HG03196 (cell line): ENCODE measurements around the gene WARS2.
A peak's percentile ranks its signal among the peaks of the same experiment; 100 is the strongest.
"Not testable (repeated sequence)": the region's sequence is repeated elsewhere in the genome, so short reads cannot be mapped to it uniquely, and the experiment has no call there.

ENCODE experiments used
- ATAC-seq: cut with Tn5 transposase; IDR thresholded peaks from one replicate; pipeline ENCODE4 v1.9.1; 2021; ENCODE audit not compliant: unreplicated experiment

The WARS2 gene

DNA sequence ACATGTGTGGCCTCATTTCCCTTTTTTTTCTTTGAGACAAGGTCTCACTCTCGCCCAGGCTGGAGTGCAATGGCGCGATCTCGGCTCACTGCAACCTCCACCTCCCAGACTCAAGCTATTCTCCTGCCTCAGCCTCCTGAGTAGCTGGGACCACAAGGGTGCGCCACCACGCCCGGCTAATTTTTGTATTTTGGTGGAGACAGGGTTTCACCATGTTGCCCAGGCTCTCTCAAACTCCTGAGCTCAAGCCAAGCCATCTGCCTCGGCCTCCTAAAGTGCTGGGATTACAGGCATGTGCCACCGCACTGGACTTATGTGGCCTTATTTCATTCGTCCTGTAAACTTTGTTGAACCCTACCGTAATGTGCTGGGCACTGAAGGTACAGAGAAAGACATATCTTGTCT, 569 bp upstream of the WARS2 start:
- ATAC-seq = no peak

DNA sequence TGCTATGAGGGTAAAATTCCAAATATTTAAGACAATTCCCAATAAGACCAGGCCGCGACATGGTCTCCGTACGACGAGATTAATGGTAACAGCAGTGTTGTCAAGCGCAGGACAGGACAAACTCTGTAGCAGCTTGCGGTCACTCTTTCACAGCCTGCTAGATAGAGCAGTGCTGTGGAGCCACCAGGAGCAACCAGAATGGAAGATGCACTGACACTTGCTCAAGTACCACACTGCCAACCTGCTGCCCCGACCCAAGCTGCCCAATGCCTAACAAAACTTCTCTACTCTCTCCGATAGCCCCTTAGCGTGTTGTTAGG, 636 bp downstream of the WARS2 start:
- peak; percentile 23 for ATAC-seq

DNA sequence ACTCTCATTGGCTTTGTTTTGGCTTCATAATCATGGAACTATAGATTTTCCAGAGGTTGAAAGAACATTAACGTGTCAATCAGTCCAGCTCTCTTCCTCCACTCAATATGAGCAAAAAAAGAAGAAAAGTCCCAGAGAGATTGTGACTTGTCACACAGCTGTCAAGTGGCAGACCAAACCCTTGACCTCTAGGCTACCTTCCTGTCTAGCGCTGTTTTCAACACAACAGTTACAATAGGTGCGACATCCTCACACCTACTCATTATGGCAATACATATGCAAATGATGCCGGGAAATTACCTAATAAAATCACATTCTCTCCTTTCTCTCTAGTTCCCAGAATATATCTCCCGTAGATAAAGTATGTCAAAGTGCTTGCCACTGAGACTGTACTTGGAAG, 1.1 kb downstream of the WARS2 start:
- no peak for ATAC-seq

DNA sequence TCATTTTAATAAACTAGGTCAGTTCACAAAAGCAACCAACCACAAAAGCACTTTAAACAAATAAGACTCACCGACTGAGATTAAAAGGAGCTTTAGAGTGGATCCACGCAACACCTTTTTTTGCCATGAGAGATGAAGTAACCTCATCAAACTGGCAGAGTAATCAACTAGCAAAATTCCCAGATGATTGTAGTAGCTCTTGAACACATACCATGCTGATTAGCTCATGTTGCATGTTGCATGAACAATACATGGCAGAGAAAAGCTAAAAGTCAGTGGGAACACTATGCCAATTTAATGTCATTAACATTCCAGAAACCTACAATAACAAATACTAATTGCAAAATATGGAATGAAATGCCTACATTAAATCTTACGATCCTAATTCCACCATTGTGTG, 4.1 kb downstream of the WARS2 start:
- ATAC-seq = no peak

DNA sequence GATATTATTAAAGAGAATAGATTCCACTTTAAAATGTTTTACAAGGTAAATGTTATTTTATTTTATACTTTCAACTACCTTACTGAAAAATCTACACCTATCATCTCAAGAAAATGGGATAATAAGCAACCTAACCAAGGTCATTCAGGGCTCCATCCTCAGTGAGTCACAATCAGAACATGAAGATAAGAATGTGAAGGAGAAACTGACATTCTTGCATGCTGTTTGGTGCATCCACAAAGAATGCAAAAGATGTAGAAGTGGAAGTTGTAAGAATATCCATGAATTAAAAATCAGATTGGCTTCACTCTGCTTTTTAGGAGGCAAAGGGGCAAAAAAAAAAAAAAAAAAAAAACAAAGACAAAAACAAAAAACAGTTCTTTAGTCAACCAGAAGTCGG, 6.5 kb downstream of the WARS2 start:
- no peak for ATAC-seq

DNA sequence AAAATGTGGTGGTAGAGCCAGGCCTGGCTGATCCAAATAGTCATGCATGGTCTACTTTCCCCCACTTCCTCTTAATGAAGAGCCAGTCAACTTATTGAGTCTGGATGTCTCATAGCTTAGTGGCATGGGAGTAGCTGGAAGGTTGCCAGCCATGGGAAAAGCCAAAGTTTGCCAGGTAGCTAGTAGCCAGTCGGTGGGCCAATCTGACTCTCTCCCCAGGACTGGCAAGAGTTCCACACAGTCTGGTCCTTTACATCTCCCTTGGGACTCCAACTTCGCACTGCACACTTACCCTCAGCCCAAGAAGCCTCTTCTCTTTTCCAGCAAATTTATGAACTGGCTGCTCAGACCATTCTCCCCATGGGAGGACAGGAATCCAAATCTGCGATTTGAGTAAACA, 8.3 kb downstream of the WARS2 start:
- no peak for ATAC-seq

DNA sequence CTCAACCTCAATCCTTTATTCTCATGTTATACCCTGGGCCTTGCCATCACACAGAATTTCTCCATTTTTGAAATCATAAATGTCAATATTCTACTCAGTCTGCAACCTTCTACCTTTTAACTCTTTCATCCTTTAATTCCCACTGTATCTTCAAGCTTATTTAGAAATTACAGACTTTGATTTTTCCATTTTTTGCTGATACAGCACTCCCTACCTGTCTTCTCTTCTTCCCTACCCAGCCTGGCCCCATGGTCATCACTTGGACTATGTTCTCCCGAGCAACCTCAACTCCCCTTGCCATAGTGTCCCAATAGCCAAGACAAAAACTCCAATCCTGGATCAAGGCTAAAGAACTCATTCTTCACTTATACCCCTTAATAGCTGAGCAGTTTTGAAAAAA, 14.6 kb downstream of the WARS2 start:
- ATAC-seq = no peak

DNA sequence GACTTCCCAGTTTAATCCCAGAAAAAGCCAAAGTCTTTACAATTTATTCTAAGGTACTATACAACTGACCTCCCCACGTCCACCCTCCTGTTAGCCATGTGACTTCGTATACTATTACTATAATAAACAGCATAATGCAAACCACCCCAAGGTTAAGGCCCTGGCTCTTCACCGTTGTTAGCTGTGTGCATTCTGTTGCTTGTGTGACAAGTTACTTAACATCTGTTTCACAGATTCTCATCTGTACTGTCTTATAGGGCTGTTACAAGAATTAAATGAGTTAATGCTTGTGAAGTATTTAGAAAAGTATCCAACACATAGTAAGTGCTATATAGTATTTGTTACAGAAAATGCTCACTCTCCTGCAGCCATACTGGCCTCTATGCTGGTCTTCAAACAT, 15.7 kb downstream of the WARS2 start:
- ATAC-seq = no peak

DNA sequence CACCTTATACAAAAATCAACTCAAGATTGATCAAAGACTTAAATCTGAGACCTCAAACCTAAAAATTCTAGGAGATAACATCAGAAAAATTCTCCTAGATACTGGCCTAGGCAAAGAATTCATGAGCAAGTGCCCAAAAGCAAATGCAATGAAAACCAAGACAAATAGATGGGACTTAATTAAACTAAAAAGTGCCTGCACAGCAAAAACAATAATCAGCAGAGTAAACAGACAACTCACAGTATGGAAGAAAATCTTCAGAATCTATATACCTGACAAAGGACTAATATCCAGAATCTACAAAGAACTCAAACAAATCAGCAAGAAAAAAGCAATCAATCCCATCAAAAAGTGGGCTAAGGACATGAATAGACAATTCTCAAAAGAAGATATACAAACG, 18.6 kb downstream of the WARS2 start:
- ATAC-seq = not testable (repeated sequence)

DNA sequence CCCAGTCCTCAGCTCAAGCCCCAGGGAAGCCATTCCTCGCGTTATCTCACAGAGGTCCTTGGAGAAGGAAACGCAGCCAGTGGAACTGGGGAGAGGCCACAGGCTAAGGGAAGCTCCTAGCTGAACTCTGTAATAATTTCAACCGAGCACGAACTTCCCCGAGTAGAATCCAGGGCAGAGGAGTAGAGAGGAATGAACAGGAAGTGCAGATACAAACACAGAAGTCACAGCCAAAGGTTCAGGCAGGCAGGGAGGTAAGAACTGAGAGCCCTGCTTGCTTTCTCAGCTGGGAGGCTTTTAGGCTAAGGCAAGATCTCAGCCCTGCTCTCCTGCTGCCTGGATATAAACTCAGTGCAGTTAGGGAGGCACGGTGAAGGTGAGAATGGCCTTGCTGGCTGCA, 23.7 kb downstream of the WARS2 start:
- ATAC-seq = no peak

DNA sequence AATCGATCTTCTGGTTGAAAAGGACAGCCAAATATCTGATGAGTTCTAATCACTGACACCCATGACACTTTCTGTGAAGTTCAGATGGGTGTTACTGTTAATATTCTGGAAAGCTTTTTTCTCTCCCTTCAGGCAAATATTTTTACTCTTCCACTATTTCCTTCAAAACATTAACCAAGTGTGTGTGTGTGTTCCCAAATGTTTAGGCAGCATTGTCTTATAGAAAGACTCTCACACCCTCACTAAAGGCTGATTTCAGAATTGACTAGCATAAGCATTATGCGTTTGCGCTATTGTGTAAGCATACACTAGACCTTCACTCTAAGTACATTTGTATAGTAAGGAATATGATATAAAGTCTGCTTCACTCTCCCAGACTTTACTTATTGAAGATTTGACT, 24.7 kb downstream of the WARS2 start:
- ATAC-seq = no peak

DNA sequence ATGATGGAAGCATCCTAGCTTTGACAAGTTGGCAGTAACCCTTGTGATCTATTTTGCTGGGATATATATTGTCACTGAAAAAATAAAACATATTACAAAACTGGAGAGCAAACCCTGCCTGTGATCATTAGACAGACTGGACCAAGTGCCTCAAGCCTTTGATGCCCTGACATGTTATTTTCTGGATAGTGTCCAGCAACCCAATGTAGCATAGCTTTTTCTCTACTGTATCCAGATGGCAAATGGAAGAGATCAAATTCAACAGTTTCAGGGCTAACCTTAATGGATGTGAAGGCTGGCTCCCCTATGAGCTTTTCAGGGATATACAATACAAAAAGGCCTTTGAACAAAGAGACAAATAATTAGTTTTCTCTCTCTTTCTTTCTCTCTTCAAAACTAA, 25.1 kb downstream of the WARS2 start:
- no peak for ATAC-seq

DNA sequence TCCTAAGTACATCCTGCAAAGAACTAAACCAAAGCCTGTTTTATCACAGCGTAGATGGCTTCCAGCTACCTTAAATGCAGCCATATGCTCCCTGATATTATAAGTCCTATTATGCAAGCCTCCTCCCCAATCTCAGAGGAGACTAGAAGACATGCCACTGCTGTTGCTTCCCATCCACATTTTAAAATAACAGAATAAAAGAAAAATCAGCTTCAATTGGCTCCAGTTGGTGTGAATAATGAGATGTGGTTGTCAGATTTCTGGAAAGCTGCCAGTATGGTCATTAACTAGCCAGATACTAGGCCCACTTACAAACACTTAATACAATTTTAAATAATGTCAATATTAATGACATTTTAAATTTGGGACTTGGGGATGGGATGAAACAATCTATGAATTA, 25.7 kb downstream of the WARS2 start:
- no peak for ATAC-seq

DNA sequence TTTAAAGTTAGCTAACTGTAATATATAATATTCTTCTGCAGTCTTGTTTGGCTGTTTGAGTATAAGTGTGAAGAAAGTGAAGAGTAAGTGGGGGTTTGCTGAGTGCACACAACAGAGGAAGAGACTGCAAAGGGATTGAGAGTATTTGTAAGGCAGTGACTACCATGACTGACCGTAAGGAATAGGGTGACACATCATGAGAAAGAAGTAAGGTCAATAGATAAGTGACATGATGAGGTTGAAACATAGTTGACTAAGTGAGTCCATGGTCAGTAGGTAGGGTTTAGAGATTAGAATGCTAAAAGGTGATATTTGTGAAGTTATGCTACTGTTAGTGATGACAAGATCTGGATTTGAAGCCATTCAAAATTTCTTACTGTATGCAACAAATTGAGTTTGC, 27.7 kb downstream of the WARS2 start:
- no peak for ATAC-seq

DNA sequence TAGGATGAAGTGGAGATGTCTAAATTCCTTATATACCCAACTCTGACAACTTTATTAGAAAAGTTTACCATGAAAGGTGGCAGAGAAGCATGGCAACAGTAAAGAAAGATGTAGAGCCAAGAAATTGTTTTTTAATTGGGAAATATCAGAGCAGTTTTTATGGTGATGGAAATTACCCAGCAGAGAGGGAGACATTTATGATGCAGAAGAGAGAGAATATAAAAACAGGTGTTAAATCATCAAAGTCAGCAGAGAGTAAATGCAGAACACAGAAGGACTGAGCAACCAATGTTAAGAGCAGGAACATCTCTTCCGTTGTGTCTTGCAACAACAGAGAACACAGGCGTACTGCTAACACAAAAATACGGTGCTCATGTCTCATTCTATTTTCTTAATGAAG, 28.2 kb downstream of the WARS2 start:
- ATAC-seq = no peak

DNA sequence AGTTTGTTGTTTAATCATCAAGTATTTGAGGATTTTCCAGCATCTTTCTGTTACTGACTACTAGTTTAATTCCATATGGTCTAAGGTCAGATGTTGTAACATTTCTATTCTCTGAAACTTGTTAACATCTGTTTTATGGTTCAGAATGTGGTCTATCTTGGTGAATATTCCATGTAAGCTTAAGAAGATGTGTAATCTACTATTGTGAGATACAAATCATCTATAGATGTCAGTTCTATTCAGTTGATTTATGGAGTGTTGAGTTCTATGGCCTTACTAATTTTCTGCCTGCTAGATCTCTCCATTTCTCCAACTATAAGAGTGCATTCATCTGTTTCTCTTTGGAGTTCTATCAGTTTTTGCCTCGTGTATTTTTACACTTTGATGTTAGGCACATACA, 31.5 kb downstream of the WARS2 start:
- no peak for ATAC-seq

DNA sequence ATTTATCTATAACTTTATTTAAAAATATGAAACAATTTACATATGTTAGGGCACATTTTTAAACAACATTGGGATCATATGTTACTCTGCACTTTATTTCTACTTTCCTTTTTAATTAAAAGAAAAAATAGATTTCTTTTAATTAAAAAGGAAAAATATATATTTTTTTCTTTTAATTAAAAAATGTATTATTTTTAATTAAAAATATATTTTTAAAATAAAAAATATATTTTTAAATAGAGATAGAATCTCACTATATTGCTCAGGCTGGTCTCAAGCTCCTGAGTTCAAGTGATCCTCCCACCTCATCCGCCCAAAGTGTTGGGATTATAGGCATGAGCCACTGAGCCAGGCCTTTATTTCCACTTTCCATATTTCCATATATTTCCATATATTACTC, 36.7 kb downstream of the WARS2 start:
- no peak for ATAC-seq

DNA sequence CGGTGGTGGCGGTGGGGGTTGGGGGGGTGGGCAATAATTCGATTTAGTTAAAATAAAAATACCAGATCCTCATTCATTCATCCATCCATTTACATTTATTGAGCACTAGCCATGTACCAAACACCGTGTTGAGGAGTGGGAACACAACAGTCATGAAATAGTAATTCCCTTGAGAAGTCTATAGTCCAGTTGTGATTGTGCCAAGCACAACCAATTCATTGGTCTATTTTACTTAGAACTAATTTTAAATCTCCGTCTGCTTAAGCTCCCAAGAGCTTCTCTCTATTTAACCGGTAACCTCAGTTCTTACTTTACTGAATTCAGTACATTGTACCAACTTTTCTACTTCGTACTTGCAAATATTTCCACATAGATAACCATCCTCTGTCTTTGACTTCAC, 38.4 kb downstream of the WARS2 start:
- ATAC-seq = no peak

DNA sequence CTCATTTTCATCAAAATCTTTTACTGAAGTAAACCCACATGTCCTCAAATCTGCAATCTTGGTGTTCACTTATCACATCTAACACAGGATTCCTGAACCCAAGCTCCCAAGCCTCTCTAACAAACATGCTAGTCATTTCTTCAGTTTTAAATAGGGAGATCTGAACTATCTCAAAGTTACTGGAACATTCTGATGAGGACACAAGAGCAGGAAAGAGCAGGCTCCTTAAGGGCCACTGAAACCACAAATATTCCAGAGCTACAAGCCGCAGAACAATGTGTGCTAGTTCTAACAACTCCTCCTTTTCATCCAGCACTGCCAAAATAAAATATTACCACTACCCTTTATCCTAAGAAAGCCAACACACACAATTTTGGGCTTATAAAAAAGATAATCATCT, 38.9 kb downstream of the WARS2 start:
- no peak for ATAC-seq

DNA sequence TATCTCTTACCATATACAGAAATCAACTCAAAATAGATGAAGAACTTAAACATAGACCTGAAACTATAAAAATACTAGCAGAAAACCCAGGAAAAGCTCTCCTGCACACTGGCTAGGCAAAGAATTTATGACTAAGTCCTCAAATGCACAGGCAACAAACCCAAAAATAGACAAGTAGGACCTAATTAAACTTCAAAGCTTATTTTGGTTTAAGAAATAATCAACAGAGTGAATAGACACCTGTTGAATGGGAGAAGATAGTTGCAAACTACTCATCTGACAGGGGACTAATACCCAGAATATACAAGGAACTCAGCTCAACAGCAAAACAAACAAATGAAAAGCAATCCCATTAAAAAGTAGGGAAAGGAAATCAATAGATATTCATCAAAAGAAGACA, 40.7 kb downstream of the WARS2 start:
- no peak for ATAC-seq

DNA sequence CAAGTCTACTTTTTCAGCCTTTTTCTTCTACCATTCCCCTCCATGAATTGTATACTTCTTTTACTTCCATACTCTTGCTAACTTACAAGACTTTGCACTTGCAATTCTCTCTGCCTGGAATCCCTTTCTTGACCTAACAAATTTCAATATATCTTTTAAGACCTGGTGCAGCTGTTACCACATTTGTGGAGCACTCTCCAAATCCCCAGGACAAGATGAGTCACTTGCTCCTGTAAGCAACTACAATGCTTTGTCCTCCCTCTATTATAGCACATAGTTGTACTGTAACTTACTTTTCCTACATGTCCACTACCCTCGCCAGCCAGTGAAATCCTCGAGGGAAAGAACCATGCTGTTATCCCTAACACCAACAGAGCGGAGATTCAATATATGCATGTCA, 43.1 kb downstream of the WARS2 start:
- ATAC-seq = no peak

DNA sequence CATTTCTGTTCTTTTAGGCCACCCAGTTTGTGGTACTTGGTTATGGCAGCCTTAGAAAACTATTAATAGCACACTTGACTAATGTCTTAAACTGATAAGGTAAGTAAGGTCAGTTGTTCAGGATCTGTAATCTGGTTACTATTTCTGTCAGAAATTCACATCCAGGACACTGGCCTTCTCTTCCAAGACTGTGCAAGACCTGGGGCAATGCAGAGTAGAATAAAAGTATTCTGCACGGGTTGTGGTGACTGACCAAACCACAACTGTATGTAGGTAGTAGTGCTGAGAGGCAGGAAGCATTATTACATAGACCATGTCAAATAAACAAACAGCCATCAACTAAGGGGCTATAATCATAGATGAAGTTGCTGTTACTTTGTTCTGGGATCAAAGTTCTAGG, 46.7 kb downstream of the WARS2 start:
- ATAC-seq = no peak

DNA sequence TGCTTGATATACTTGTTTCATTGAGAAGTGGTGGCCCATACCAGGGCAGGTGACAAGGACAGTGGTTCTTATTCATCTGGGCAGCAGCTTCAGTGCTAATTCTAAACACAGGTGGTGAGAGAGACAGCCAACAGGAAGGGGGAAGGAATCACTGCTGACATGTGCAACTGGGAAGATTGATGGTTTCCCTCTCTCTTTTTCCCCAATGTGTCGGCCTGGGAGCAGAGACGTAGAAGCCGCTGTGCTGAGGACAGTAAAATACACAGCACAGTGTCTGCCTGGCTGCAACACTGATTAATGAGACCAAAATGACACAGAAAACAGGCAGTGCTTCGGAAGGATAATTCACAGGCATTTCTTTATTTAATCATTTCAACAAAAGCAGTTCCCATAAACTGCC, 48.8 kb downstream of the WARS2 start:
- no peak for ATAC-seq

DNA sequence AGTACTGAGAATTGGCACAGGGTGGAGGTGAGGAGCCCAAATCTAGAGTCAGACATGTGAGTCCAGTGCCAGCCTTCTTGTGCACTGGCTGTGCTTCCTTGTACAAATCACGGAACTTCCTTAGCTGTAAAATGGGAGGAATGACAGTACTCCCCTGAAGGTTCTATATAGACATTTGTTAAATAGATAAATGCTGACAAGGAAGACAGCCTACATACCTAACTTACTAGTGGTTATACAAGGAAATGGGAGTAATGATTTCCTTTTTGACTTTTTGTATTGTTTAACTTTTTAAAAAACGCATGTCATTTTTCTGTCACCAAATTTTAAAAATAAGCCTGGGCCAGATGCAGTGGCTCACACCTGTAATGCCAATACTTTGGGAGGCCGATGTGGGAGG, 50.2 kb downstream of the WARS2 start:
- no peak for ATAC-seq
